Left hindlimb (tissue), 1 donor: ENCODE results near the gene LRRC59.

ENCODE experiments used
- DNase-seq: peaks from one replicate; pipeline ENCODE4 v3.0.0-alpha.2; 2018

LRRC59 gene

GRCh38 chr17:50360486-50361115, 36.7 kb downstream of the LRRC59 start:
- no peak for DNase-seq

- no peak for DNase-seq
Observed at GRCh38 chr17:50359998-50360461, 37.3 kb downstream of the LRRC59 start.

GRCh38 chr17:50359005-50359699, 38.2 kb downstream of the LRRC59 start:
- DNase-seq = no peak

GRCh38 chr17:50358177-50358576, 39.1 kb downstream of the LRRC59 start:
- DNase-seq = no peak

GRCh38 chr17:50356892-50357510, 40.3 kb downstream of the LRRC59 start:
- no peak for DNase-seq

GRCh38 chr17:50356418-50356817, 40.9 kb downstream of the LRRC59 start:
- no peak for DNase-seq

- DNase-seq = no peak
Observed at GRCh38 chr17:50355701-50356341, 41.5 kb downstream of the LRRC59 start.

- no peak for DNase-seq
Observed at GRCh38 chr17:50355336-50355700, 42.0 kb downstream of the LRRC59 start.

GRCh38 chr17:50354776-50355175, 42.5 kb downstream of the LRRC59 start:
- DNase-seq = no peak

GRCh38 chr17:50354198-50354597, 43.1 kb downstream of the LRRC59 start:
- no peak for DNase-seq

- DNase-seq = no peak
Observed at GRCh38 chr17:50353600-50354195, 43.6 kb downstream of the LRRC59 start.

GRCh38 chr17:50352693-50353599, 44.4 kb downstream of the LRRC59 start:
- no peak for DNase-seq

GRCh38 chr17:50352072-50352692, 45.1 kb downstream of the LRRC59 start:
- DNase-seq = no peak

GRCh38 chr17:50350733-50351132, 46.6 kb downstream of the LRRC59 start:
- DNase-seq = no peak

- no peak for DNase-seq
Observed at GRCh38 chr17:50349243-50349600, 48.1 kb downstream of the LRRC59 start.

GRCh38 chr17:50348522-50349242, 48.6 kb downstream of the LRRC59 start:
- DNase-seq = no peak

GRCh38 chr17:50347894-50348291, 49.4 kb downstream of the LRRC59 start:
- DNase-seq = no peak

GRCh38 chr17:50347117-50347893, 50.0 kb downstream of the LRRC59 start:
- DNase-seq = no peak

GRCh38 chr17:50346313-50347116, 50.8 kb downstream of the LRRC59 start:
- peak; percentile 64 for DNase-seq
